Right lobe of liver (tissue), 6 donors: ENCODE measurements around the gene UBAC2. TPM values are rescaled to one million over a fixed set of nuclear protein-coding genes. Genes with fewer than 3 reads are reported as not detected.

Experiments
- ATAC-seq, 4 donors: fragments of 200-7000 bp; cut with Tn5 transposase; one replicate each; pipeline ENCODE4 v1.9.1; 2020; ENCODE audit warnings: mild to moderate bottlenecking in 4 of 4, moderate library complexity in 4 of 4
- DNase-seq, 3 donors: peaks; one replicate each; pipeline ENCODE4 v3.0.0-alpha.2; 2020
- H3K27ac ChIP-seq, 3 donors: fragments of 200-600 bp; one replicate each; pipeline ENCODE4 v1.8.0; 2022
- H3K27me3 ChIP-seq, 2 donors: fragments of 200-600 bp; one replicate each; pipeline ENCODE4 v1.8.0; 2022
- H3K36me3 ChIP-seq, 4 donors: fragments of 200-600 bp; sonication (generic) in 1 of 4; one replicate each; pipeline versions ENCODE4 v1.5.1 to v1.8.0; 2017 to 2022; ENCODE audit warnings: control low read depth in 1 of 4
- H3K4me1 ChIP-seq, 4 donors: fragments of 200-600 bp; sonication (generic) in 1 of 4; one replicate each; pipeline versions ENCODE4 v1.5.1 to v1.8.0; 2017 to 2022; ENCODE audit warnings: control low read depth in 1 of 4
- H3K4me3 ChIP-seq, 3 donors: fragments of 200-600 bp; one replicate each; pipeline ENCODE4 v1.8.0; 2022
- H3K9me3 ChIP-seq, 4 donors: fragments of 200-600 bp; sonication (generic) in 1 of 4; one replicate each; pipeline versions ENCODE4 v1.5.1 to v1.8.0; 2017 to 2022; ENCODE audit warnings: control low read depth in 1 of 4
- POLR2A ChIP-seq: fragments of 450-650 bp; IDR thresholded peaks from one replicate; pipeline ENCODE4 v1.6.1; 2017; ENCODE audit warnings: antibody characterized with exemption, mild to moderate bottlenecking
- WGBS: methylation state at CpG from one replicate; pipeline ENCODE4 v1.1.6; 2018; ENCODE audit warnings: low coverage, low lambda C conversion rate; ENCODE audit not compliant: insufficient coverage; ENCODE audit errors: missing lambda C conversion rate; 5-methylcytosine and 5-hydroxymethylcytosine counted together
- intact Hi-C, 2 donors: fragments of 100-400 bp; cut with DNase I; formaldehyde crosslinking; loops; one replicate each; pipeline versions ENCODE4 v1.11.2 to v1.14.1; 2022
- total RNA-seq, 6 experiments: library from RNA; depleted of rRNA in 2 of 6; stranded (reverse); fragments of >200 nt in 2 of 6; fragmentation: NEBNext Ultra II Directional in 3 of 6; extraction: Animal tissue kit (Norgen Biotek cat#: 25700) in 3 of 6; gene quantifications; one replicate each; pipeline versions ENCODE4 v1.1.0 to v1.2.4, GENCODE V29; 2016 to 2023
- TF ChIP-seq, protein P1 (sequence below), 4 donors: fragments of 200-600 bp in 3 of 4; fragments of 450-650 bp in 1 of 4; IDR thresholded peaks; one replicate each; pipeline versions ENCODE4 v1.5.1 to v1.8.0; 2016 to 2022; ENCODE audit warnings: antibody characterized with exemption in 4 of 4, mild to moderate bottlenecking in 2 of 4
- donor health status: DM: no; HTN: yes; CAD: no.
- donor health status: DM: no; HTN: no; CAD: no.
- donor health status: DM: no; HTN: no; CAD: no.
- donor health status: DM: no; HTN: yes; CAD: no.
- donor health status: DM: no; HTN: yes; CAD: no.

UBAC2 gene
- total RNA-seq, 6 experiments from 2014 or later = 30.2 to 45.0 (median 37.0) TPM

DNA sequence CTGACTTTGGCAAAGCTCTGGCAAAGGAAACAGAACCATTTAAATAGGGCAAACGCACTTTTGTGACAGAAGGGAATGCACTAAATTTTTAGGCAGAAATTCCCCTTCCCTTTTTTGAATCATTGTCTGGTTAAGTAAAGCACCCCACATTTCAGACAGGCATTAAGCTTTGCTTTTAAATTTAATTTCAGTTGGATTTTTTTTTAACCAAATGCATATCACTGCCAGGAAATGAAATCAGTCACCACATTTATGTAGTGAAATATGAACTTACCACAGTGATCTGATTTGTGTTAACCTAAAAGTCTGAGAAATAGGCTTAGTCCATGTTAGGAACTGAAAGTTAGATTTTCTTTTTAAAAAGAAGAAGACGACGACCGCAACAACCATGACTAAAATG, 95.7 kb downstream of the UBAC2 start:
- no peaks in the 10 kb centered on the region for H3K9me3 ChIP-seq
- H3K36me3 ChIP-seq = no peaks in the 10 kb centered on the region
- no peaks in the 10 kb centered on the region for H3K27me3 ChIP-seq
- DNase-seq (no peak), ATAC-seq (no peak)
- intact Hi-C loops = no loop called here
- TF ChIP-seq, protein P1, sequence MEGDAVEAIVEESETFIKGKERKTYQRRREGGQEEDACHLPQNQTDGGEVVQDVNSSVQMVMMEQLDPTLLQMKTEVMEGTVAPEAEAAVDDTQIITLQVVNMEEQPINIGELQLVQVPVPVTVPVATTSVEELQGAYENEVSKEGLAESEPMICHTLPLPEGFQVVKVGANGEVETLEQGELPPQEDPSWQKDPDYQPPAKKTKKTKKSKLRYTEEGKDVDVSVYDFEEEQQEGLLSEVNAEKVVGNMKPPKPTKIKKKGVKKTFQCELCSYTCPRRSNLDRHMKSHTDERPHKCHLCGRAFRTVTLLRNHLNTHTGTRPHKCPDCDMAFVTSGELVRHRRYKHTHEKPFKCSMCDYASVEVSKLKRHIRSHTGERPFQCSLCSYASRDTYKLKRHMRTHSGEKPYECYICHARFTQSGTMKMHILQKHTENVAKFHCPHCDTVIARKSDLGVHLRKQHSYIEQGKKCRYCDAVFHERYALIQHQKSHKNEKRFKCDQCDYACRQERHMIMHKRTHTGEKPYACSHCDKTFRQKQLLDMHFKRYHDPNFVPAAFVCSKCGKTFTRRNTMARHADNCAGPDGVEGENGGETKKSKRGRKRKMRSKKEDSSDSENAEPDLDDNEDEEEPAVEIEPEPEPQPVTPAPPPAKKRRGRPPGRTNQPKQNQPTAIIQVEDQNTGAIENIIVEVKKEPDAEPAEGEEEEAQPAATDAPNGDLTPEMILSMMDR (IDR thresholded peaks at IDR 0.05) = no peak
- no peak for TF ChIP-seq POLR2A
- no peaks in the 10 kb centered on the region for H3K4me1 ChIP-seq
- WGBS = 59% methylated on average over 4 of the region's 4 CpGs
- no peak overlapping the region for H3K27ac ChIP-seq
- H3K4me3 ChIP-seq = no peak overlapping the region

DNA sequence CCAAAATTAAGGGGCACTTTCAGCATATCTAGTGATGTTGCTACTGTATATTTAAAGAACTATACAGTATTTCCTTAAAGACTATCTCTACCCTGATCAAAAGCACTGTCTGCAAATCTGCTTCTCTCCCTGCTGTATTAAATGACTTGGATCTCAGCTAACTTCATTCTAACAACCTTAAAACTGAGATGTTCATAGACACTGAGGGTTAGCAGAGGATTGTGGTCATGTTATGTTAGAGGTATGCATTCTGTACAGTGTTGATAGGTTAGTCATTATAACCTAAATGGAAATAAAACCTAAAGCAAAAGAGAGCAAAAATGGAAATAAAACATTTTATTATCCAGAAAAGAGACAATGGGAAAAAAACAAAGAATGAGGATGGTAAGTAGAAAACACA, 96.7 kb downstream of the UBAC2 start:
- H3K9me3 ChIP-seq = no peaks in the 10 kb centered on the region
- ATAC-seq (no peak), DNase-seq (no peak)
- TF ChIP-seq POLR2A = no peak
- TF ChIP-seq, protein P1 (IDR thresholded peaks at IDR 0.05) = no peak
- intact Hi-C loops = no loop called here
- no peaks in the 10 kb centered on the region for H3K27me3 ChIP-seq
- H3K4me1 ChIP-seq = no peaks in the 10 kb centered on the region
- H3K27ac ChIP-seq = no peak overlapping the region
- H3K4me3 ChIP-seq = no peak overlapping the region
- no peaks in the 10 kb centered on the region for H3K36me3 ChIP-seq

DNA sequence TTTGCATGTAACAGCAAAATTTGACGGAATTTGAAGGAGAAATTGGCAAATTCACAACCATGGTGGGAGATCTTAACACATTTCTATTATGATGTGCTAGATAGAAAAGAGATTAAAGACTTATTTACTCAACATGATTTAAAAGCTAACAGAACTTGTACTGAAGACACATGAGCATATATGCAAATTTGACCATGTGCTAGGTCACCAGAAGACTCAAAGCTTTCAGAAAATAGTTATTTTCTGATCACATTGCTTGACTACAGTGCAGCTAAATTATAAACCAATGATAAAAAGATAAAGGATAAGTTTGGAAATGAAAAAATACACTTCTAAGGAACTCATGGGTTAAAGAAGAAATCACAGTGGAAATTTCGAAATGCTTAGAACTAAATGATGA, 97.4 kb downstream of the UBAC2 start:
- TF ChIP-seq, protein P1 (IDR thresholded peaks at IDR 0.05) = no peak
- TF ChIP-seq POLR2A = no peak
- 68% methylated on average over 2 of the region's 2 CpGs for WGBS
- Histone ChIP-seq H3K36me3 (no peaks in the 10 kb centered on the region), H3K27ac (no peak overlapping the region), H3K27me3 (no peaks in the 10 kb centered on the region), H3K4me1 (no peaks in the 10 kb centered on the region), H3K4me3 (no peak overlapping the region), H3K9me3 (no peaks in the 10 kb centered on the region)
- intact Hi-C loops = no loop called here
- DNase-seq = no peak
- ATAC-seq = no peak

DNA sequence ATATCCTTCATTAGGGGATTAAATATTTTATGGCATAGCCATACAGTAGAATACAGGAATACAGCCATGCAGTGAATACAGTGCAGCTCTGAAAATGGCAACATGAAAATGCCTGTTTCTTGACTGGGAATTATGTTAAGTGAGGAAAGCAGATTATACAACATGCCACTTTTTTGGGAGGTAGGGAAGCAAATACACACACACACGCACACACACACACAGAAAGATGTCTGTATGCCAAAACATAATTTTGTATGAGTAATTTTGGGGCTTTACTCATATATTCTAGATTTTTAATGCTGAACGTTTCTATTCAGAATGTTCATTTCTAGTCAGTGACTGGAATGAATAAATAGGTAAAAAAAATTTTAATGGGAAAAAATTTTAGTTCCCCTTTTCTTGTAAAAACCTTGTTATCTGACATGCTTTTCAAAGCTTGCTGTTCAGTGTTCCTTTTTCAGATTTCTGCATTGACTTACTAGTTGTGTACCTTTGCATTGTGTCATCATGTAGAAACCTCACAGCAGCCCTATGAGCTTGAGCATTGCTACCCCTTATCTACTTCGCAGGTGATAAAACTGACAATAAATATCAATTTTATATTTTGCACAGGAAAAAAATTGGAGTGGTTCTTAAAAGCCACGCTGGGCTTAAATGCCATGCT, 98.7 kb downstream of the UBAC2 start:
- no peak overlapping the region for H3K4me3 ChIP-seq
- H3K27me3 ChIP-seq = no peaks in the 10 kb centered on the region
- TF ChIP-seq, protein P1 (IDR thresholded peaks at IDR 0.05) = no peak
- TF ChIP-seq POLR2A = no peak
- H3K9me3 ChIP-seq = no peaks in the 10 kb centered on the region
- no peaks in the 10 kb centered on the region for H3K36me3 ChIP-seq
- H3K4me1 ChIP-seq = no peaks in the 10 kb centered on the region
- intact Hi-C loops = no loop called here
- DNase-seq (no peak), ATAC-seq (no peak)
- WGBS = 81% methylated on average over 3 of the region's 4 CpGs
- H3K27ac ChIP-seq = no peak overlapping the region

DNA sequence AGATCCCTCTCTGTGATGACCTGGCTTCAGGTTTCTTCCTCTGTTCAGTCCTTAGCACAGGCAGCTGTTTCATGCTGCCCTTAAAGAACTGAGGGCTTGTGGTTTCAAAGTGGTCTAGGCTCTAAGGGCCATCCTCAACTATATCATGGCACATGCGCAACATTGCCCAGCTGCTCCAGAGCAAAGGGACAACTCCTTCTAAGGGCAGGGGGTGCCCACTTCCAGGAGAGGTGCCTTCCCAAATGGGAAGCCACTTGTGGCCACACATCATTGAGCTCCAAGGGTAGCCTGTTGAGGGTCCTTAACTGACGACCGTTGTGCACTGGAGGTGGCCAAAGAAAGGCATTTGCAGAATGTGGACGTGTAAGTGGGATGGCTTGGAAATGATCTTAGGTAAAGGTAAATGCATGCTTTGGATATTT, 99.3 kb downstream of the UBAC2 start:
- Histone ChIP-seq H3K27me3 (no peaks in the 10 kb centered on the region), H3K4me3 (no peak overlapping the region), H3K36me3 (no peaks in the 10 kb centered on the region), H3K9me3 (no peaks in the 10 kb centered on the region), H3K4me1 (no peaks in the 10 kb centered on the region), H3K27ac (no peak overlapping the region)
- DNase-seq = no peak
- WGBS = 72% methylated on average over 2 of the region's 4 CpGs
- TF ChIP-seq, protein P1 (IDR thresholded peaks at IDR 0.05) = no peak
- no peak for TF ChIP-seq POLR2A
- peak in 1 of 4 donors; percentile 14 for ATAC-seq
- intact Hi-C loops = no loop called here
